Retina (tissue), 1 donor: ENCODE measurements around the gene APPBP2.
"Not testable (repeated sequence)": the region's sequence is repeated elsewhere in the genome, so short reads cannot be mapped to it uniquely, and the experiment has no call there.

Experiments
- DNase-seq: peaks from one replicate; pipeline ENCODE4 v3.0.0-alpha.2; 2016

The APPBP2 gene

DNA sequence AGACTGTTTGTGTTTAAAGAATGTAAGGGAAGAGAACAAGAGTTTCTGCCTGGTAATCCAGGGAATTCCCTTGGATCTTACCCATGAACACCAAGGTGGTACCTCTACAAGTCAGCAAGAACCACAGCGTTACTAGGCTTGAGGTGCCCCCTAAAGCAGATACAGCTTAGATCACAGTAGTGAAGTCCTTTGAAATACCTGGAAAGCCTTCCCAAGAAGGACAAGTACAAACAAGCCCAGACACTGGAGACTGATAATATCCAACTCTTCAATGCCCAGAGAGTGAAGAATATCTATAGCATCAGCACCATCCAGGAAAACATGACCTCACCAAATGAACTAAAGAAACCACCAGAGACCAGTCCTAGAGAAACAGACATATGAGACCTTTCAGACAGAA is 3.8 kb upstream of the APPBP2 start:
- no peak for DNase-seq

DNA sequence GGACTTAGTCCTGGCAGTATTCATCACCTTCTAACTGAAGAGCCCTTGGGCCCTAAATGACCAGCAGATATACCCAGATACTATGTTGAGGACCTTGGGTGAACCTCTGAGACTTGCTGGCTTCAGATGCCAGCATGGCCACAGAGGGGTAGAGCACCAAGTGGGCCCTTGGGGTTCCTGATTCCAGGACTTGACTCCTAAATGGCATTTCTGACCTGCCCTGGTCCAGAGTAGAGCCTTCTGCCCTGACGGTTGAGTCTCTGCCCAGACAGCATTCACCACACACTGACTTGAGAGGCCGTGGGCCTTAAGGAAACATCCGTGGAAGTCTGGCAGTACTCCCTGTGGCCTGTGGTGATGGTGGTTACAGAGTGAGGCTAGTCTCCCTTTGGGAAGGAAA is 2.8 kb upstream of the APPBP2 start:
- DNase-seq = no peak

DNA sequence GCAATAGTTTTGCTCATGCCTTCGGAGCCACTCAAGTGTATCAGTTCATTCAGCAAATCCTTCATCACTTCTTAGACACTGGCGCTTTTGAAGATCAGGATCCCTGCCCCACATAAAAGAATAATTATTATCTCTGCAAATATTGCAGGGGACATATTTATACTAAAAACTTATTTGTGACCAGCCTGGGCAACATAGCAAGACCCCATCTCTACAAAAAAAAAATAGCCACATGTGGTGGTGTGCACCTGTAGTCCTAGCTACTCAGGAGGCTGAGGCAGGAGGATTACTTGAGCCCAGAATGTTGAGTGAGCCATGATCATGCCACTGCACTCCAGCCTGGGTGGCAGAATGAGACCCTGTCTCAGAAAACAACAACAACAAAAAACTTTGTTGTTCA is 1.7 kb upstream of the APPBP2 start:
- no peak for DNase-seq

DNA sequence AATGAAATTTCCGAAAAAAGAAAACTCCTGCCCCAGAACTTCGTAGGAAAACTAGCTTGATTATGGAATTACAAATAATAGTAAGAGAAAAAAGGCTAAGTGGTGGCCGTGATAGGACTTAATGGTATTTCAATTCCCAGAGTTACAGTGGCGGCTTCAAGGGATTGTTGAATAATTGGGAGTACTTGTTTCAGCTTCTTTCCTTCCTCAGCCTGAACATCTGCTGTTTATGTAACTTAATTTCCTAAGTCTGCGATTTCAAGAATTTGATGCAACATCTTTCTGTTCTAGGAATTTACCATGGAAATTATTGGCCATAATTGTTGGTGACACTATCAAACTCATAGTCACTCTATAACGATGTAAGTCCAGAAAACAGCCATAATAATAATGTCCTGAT is 684 bp upstream of the APPBP2 start:
- DNase-seq = no peak

DNA sequence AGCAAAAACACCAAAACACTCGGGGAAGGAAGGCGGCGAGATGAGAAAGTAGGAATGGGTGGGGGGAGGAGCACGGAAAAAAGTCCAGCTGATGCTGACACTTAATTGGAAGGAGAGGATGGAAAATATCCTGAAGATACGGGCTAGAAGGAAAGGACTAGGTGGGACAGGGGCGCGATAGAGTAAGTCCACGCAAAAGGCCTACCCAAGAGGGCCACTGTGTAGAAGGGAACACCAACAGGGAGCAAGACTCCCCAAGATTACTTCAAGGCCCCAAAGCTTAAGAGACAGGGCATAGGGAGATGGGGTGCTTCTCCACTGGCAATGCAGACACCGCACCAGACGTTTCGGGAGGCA is 736 bp downstream of the APPBP2 start:
- DNase-seq = no peak

DNA sequence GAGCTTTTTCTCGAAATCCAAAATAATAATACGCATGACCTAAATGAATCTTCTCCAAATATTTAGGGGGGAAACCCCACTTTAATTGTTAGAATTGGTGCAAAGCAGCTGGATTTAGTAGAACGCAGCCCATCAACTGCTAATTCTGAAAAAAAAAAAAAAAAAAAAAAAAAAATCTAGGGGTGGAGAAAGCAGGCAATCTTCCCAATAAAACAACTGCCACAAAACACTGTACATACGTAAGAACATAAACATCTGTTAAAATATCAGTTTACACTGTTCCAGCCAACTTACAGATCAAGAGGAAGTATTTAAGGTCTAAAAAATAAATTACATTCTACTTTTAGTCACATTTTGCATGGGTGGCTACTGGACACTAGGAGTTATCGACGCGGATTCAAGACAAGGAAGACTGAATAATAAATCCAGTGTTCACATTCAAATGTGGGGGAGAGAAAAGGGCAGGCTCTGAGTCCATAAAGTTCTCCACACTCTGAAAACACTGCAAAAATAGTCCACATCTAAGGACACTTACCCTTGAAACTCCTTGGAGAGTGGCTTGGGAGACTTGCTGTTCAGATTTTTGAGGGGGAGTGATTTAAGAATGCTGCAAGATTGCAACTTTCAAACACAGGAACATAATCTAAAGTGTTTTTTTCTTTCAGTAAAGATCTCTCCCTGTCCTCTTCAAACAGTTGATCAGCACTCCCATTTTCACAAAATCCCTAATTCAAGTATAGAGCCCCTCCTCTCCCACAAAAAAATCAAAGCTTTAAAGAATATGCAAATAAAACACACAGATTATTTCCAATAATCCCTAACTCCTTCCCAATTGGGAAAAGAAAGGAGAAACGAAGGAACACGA is 1.3 kb downstream of the APPBP2 start:
- peak; percentile 24 for DNase-seq

DNA sequence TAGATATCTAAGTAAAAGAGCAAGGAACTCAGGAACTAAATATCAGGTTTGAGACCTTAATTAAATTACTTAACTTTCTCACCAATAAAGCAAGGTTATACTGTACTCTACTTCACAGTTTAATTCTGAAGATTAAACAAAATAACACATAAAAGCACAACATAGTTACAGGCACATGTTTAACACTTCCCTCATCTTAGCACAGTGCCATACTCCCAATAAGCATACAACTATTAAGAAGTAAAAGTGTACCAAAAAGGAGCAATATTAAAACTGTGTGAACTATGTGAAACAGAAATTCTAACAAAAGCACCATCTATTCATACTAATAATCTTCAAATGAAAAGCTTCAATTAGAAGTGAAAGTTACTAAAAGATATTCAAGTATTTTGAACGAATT is 2.2 kb downstream of the APPBP2 start:
- DNase-seq = no peak

DNA sequence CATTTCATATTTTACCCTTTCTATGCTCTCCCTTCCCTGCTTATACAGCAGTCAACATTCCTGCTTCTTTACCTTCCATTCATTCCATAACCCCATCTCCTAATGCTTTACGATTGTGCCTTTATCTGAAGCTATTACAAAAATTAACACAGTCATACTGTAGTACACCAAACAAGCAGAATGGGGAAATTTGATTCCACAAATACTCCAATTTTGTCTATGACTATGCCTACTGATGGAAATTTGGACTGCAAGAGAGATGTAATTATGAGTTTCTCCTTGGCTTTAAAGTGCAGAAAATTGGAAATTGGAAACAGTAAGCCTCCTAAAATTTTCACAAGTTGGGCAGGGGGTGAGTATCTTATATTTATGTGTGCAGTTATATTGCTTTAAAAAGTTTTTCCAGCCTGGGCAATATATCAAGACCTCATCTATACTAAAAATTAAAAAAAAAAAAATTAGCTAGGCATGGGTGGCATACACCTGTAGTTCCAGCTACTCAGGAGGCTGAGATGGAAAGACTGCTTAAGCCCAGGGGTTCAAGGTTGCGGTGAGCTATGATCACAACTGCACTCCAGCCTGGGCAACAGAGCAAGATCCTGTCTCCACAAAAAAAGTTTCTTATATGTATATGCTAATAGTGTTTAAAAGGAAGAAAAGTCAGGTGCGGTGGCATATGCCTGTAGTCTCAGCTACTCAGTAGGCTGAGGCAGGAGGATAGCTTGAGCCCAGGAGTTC is 3.0 kb downstream of the APPBP2 start:
- no peak for DNase-seq

DNA sequence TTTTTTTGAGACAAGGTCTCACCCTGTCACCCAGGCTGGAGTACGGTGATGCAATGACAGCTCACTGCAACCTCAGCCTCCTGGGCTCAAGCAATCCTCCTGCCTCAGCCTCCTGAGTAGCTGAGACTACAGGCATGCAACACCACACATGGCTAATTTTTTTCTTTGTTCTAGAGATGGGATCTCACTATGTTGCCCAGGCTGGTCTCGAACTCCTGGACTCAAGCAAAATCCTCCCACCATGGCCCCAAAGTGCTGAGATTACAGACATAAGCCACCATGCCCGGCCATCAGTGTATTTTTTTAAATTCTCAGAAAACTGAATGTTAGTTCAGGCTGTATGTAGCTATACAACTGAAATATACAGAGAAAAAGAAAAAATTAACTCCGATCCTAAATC is 6.2 kb downstream of the APPBP2 start:
- no peak for DNase-seq

DNA sequence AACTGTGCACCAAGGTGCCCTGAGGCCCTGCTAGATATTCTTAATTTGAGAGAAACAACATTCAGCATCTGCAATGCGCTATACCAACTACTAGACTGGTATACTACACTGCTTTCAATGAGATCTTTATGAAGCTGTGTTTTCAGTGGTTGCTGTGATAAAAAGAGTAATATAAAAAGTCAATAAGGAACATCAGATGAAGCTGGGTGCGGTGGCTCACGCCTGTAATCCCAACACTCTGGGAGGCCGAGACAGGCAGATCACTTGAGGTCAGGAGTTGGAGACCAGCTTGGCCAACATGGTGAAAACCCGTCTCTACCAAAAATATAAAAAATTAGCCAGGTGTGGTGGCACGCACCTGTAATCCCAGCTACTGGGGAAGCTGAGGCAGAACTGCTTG is 10.4 kb downstream of the APPBP2 start:
- DNase-seq = not testable (repeated sequence)

DNA sequence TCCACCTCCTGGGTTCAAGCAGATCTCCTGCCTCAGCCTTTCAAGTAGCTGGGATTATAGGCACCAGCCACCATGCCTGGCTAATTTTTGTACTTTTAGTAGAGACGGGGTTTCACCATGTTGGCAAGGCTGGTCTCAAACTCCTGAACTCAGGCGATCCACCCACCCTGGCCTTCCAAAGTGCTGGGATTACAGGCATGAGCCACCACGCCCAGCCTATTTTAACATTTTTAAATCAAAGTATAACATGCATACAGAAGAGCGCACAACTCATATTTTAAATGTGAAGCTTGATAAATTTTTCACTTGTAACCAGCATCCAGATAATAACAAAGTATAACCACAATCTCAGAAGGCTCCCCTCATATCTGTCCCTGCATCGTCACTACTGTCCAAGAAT is 10.8 kb downstream of the APPBP2 start:
- DNase-seq = not testable (repeated sequence)

DNA sequence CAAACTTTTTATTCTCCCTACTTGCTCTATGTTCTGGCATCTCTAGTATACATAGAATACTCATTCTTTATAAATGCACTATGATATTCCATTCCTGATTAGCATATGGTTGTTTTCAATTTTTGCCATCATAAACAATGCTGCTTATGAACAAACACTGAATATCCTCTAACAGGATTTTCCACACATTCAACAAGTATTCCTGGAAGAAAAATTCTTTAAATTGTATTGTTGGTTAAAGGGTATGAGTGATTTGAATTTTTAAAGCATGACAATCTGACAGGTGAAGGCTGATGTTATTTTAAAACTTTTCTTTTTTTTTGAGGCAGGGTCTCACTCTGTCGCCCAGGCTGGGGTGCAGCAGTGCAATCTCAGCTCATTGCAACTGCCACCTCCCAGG is 11.5 kb downstream of the APPBP2 start:
- no peak for DNase-seq

DNA sequence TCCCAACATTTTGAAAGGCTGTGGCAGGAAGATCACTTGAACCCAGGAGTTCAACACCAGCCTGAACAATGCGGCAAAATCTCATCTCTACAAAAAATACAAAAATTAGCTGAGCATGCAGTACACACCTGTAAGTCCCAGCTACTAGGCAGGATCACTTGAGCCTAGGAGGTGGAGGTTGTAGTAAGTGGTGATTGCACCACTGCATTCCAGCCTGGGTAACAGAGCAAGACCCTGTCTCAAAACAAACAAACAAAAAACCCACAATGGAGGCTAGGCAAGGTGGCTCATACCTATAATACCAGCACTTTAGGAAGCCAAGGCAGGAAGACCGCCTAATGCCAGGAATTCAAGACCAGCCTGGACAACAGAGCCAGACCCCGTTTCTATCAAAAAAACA is 12.0 kb downstream of the APPBP2 start:
- no peak for DNase-seq

DNA sequence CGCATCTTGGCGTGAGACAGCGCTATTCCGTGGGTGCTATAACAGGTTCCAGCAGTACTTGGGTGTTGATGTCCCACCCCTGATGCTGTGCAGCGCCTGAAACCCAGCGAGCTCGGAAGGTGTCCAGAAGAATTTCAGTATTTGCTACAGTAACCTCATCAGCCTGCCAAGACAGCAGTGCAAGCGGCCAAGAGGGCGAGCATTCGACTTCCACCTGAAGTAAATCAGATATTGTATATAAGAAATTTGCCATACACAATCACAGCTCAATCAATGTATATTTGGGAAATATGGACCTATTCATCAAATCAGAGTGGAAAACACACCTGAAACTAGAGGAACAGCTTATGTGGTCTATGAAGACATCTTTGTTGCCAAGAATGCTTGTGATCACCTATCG is 13.0 kb downstream of the APPBP2 start:
- DNase-seq = no peak

DNA sequence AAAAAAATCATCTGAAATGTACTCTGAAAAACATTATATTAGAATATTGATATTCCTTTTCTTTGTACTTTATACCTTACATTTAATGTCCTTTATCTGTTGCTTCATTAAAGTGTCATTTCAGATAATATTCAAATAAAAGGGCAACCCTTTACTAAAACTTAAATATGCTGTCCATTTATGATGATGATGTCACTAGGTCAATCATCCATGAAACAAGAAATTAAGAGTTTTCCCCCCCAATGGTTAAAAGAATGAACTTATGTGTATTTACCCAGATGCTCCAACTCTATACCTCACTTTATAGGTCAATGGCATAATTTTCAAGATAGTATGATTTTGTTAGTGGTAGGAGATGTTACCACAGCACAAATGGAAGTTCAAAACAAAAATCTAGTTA is 15.3 kb downstream of the APPBP2 start:
- DNase-seq = no peak

DNA sequence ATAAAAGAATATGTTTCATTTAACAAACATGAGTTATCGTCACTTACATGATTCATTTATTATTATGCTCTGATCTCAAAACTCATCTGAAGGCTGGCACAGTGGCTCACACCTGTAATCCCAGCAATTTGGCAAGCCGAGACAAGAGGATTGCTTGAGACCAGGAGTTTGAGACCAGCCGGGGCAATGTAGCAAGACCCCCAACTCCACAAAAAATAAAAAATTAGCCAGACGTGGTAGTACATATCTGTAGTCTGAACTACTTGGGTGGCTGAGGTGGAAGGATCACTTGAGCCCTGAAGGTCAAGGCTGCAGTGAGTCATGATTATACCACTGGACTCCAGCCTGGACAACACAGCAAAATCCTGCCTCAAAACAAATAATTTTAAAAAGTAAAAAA is 16.0 kb downstream of the APPBP2 start:
- DNase-seq = no peak

DNA sequence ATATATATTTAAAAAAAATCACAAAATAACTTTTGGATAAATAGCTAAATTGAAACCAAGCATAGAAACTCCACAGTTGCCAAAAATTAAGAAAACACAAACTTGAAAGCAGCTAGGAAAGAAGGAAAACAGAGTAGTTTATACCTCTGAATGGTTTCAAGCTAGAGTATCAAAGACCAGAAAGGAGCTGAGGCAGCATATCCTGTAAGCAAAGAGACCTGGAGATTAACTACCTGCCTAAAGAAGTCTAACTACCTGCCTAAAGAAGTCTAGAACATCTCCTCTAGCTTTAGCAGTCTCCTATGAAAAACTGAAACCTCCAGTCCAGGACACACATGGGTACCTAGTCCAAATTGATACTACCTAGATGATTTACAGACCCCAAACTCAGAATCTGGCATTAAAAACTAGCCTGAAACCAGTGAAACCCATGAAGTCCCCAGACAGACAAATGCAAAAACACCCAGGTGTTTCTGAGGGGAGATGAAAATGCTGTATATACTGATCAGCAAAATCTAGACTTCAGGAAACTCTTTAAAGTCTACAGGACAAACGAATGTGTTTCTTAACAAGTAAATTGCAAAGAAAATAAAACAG is 17.6 kb downstream of the APPBP2 start:
- DNase-seq = no peak

DNA sequence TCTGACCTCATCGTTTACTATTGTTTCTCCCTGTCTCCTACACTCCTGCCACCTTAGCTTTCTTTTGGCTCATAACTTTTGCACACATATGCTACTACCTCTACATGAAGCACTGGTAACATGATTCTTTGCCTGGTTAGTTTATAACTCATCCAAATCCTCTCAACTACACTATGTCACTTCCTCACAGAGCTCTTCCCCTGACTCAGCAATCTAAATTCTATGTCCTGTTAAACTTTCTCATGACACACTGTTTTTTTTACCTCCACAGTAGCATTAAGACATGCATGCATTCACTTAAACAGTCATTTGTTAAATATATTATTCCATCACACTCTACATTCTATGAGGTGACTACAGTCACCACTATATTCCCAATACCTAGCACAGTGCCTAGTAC is 19.7 kb downstream of the APPBP2 start:
- no peak for DNase-seq

DNA sequence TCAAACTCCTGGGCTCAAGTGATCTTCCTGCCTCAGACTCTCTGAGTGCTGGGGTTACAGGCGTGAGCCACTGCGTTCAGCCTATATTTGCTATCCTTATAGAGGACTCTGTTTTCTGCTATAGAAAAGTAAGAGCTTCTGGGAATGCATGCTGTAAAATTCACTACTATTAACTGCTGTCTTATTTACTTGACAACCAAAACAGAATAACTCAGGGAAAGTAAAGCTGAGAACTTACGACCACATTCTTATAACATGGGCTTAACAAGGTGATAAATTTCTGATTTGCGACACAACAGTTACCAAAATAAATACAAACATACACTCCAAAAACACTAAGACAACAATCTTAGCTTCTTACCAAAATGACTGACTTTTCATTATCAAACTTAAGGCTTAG is 23.9 kb downstream of the APPBP2 start:
- DNase-seq = no peak

DNA sequence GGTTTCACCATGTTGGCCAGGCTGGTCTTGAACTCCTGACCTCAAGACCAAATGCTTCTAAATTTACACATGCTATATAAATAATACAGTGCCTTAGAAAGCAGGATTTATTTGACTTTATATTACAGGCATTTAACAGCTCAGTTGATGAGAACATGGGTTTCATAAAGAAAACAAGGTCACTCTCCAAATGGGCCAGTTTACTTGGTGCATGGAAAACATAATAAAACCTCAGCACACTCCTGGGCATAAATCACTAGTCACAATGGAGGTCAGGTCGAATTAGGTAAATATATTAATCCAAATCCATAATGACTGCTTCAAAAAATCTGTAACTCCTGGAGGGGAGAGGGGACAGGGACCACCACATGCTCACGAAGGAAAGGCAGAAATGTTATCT is 24.5 kb downstream of the APPBP2 start:
- no peak for DNase-seq

DNA sequence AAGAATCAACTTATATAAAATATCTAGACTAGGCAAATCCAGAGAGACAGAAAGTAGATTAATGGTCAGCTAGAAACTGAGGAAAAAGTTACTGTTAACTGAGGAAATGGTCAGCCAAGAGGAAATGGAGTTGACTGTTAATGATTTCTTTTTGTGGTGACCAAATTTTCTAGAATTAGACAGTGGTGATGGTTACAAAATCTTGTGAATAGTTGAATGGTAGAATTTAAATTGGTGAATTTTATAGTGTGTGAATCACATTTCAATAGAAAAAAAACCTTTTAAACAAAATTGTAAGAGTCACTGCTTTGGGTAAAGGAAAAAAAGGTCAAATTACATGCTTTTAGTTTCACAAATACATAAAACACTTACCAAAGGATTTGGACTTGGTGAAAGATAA is 30.0 kb downstream of the APPBP2 start:
- no peak for DNase-seq

DNA sequence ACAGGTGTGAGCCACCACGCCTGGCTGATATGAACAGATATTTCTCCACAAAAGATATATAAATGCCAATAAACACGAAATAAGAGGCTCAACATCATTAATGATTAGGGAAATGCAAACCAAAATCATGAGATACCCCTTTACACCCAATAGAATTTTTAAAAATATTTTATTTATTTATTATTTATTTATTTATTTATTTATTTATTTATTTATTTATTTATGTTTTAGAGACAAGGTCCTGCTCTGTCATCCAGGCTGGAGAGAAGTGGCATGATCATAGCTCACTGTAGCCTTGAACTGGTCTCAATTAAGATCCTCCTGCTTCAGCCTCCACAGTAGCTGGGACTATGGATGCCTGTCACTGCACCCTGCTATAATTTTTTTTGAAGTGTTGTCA is 30.8 kb downstream of the APPBP2 start:
- no peak for DNase-seq

DNA sequence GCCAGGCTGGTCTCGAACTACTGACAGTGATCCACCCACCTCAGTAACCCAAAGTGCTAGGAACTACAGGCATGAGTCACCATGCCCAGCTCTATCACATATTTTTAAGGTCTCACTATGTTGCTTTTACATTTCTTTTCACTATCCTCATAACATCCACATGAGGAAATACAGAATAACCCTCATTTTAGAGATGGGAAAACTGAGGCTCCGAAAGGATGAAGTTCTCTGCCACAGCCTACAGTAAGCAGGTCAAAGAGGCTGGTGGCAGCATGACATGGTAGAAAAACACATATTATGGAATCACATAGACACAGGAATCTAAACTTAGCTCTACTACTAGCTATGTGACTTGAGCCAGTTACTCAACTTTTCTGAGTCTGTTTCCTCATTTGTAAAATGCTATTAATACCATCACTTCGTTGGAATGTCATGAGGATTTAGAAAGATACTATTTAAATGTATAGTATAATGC is 32.2 kb downstream of the APPBP2 start:
- DNase-seq = no peak

DNA sequence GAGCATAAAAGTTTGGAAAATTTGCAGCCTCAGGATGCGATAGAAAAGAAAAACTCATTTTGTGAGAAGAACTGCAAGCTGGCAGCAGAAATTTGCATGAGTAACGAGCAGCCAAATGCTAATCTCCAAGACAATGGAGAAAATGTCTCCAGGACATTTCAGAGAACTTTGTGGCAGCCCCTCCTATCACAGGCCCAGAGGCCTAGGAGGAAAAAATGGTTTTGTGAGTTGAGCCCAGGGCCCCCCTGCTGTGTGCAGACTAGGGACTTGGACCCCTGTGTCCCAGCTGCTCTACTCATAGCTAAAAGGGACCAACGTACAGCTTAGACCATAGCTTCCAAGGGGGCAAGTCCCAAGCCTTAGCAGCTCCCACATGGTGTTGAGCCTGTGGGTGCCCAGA is 34.3 kb downstream of the APPBP2 start:
- no peak for DNase-seq
